ENCODE results near the gene EIF4G3.
"Not testable (repeated sequence)": the region's sequence is repeated elsewhere in the genome, so short reads cannot be mapped to it uniquely, and the experiment has no call there.

DNA sequence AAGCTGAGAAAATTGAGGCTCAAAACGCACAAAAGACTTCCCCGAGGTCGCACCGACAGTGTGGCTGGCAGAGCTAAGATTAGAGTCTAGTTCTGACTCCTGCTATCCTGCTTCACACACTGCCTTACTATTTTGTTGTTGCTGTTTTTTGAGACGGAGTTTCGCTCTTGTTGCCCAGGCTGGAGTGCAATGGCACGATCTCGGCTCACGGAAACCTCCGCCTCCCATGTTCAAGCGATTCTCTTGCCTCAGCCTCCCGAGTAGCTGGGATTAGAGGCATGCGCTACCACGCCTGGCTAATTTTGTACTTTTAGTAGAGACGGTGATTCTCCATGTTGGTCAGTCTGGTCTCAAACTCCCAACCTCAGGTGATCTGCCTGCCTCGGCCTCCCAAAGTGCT lies 1.6 kb upstream of the EIF4G3 start:
- TF ChIP-seq, protein P1, sequence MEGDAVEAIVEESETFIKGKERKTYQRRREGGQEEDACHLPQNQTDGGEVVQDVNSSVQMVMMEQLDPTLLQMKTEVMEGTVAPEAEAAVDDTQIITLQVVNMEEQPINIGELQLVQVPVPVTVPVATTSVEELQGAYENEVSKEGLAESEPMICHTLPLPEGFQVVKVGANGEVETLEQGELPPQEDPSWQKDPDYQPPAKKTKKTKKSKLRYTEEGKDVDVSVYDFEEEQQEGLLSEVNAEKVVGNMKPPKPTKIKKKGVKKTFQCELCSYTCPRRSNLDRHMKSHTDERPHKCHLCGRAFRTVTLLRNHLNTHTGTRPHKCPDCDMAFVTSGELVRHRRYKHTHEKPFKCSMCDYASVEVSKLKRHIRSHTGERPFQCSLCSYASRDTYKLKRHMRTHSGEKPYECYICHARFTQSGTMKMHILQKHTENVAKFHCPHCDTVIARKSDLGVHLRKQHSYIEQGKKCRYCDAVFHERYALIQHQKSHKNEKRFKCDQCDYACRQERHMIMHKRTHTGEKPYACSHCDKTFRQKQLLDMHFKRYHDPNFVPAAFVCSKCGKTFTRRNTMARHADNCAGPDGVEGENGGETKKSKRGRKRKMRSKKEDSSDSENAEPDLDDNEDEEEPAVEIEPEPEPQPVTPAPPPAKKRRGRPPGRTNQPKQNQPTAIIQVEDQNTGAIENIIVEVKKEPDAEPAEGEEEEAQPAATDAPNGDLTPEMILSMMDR (IDR thresholded peaks at IDR 0.05; ENCODE audit: insufficient read depth, low read length, poor library complexity, severe bottlenecking), result not testable (repeated sequence)
- not testable (repeated sequence) for TF ChIP-seq EZH2phosphoT487 (conservative IDR thresholded peaks at IDR 0.05; ENCODE audit: low read length)
